ENCODE data around the gene RPS2.

RPS2 gene

DNA sequence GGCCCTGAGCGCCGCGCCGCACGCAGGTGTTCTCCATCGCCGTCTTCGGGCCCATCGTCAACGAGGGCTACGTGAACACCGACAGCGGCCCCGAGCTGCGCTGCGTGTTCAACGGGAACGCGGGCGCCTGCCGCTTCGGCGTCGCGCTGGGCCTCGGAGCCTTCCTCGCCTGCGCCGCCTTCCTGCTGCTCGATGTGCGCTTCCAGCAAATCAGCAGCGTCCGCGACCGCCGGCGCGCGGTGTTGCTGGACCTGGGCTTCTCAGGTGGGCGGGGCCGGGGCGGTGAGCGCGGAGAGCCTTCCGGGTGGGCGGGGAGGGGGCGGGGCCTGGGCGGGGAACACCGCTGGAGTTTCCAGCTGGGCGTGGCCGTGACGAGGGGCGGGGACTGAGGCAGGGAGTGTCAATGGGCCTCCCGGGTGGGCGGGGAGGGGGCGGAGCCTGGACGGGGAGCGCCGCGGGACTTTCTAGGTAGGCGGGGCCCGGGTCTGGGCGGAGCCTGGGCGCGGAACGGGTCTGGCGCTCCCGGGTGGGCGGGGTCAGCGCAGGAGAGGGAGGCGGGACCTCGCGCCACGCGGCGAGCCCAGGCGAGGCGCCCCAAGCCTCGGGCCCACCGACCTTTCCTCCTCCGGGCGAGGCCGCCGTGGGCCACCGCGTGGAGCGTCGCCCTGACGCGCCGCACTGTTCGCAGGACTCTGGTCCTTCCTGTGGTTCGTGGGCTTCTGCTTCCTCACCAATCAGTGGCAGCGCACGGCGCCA is 27.5 kb upstream of the RPS2 start:
- peak; percentile 100 for DNase-seq (ENCODE audit: low spot score)
- TF ChIP-seq, protein P1, sequence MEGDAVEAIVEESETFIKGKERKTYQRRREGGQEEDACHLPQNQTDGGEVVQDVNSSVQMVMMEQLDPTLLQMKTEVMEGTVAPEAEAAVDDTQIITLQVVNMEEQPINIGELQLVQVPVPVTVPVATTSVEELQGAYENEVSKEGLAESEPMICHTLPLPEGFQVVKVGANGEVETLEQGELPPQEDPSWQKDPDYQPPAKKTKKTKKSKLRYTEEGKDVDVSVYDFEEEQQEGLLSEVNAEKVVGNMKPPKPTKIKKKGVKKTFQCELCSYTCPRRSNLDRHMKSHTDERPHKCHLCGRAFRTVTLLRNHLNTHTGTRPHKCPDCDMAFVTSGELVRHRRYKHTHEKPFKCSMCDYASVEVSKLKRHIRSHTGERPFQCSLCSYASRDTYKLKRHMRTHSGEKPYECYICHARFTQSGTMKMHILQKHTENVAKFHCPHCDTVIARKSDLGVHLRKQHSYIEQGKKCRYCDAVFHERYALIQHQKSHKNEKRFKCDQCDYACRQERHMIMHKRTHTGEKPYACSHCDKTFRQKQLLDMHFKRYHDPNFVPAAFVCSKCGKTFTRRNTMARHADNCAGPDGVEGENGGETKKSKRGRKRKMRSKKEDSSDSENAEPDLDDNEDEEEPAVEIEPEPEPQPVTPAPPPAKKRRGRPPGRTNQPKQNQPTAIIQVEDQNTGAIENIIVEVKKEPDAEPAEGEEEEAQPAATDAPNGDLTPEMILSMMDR (IDR thresholded peaks at IDR 0.05; ENCODE audit: extremely low read depth, insufficient read depth, missing control alignments) = no peak
- in situ Hi-C loops (cut with MboI; ENCODE audit: low pct_unique_long_range_greater_than_20kb, low sequenced_read_pairs, unreplicated experiment) = no loop called here

DNA sequence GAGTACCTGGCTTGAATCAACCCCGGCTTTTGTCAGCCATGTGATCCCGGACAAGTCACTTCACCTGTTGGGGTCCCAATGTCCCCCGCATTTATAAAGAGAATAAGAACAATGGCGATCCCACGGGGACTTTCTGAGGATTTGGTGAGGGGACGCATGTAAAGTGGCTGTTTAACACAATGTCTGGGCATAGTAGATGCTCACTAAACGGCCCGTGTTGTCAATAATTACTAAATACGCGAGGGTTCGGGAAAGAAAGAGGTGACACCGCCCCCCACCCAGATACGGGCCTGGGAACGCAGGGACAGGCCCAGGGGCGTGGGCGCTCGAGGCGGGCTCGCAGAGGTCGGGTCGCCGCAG is 26.9 kb upstream of the RPS2 start:
- TF ChIP-seq, protein P1 (IDR thresholded peaks at IDR 0.05; ENCODE audit: extremely low read depth, insufficient read depth, missing control alignments) = no peak
- in situ Hi-C loops (cut with MboI; ENCODE audit: low pct_unique_long_range_greater_than_20kb, low sequenced_read_pairs, unreplicated experiment) = no loop called here
- no peak for DNase-seq (ENCODE audit: low spot score)

DNA sequence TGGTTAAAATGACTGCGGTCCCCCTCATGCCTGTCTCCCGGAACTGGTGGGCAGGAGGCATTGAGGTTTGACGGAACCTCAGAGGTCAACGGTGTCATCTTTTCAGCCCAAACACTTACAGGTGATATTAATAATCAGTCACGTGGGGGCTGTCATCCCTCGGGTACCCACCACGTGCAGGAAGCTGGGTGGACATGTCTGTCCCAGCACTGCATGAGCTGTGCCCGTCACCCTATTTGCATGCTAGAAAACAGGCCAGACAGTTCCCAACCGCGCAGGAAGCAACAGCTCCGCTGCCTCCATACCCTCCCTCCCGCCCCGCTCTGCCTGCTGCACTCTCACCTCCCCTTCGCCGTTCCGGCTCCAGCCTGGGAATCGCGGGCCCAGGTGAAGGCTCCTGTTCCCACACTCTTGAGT is 26.5 kb upstream of the RPS2 start:
- in situ Hi-C loops (cut with MboI; ENCODE audit: low pct_unique_long_range_greater_than_20kb, low sequenced_read_pairs, unreplicated experiment) = no loop called here
- DNase-seq (ENCODE audit: low spot score) = peak; percentile 78
- TF ChIP-seq, protein P1 (IDR thresholded peaks at IDR 0.05; ENCODE audit: extremely low read depth, insufficient read depth, missing control alignments) = no peak

DNA sequence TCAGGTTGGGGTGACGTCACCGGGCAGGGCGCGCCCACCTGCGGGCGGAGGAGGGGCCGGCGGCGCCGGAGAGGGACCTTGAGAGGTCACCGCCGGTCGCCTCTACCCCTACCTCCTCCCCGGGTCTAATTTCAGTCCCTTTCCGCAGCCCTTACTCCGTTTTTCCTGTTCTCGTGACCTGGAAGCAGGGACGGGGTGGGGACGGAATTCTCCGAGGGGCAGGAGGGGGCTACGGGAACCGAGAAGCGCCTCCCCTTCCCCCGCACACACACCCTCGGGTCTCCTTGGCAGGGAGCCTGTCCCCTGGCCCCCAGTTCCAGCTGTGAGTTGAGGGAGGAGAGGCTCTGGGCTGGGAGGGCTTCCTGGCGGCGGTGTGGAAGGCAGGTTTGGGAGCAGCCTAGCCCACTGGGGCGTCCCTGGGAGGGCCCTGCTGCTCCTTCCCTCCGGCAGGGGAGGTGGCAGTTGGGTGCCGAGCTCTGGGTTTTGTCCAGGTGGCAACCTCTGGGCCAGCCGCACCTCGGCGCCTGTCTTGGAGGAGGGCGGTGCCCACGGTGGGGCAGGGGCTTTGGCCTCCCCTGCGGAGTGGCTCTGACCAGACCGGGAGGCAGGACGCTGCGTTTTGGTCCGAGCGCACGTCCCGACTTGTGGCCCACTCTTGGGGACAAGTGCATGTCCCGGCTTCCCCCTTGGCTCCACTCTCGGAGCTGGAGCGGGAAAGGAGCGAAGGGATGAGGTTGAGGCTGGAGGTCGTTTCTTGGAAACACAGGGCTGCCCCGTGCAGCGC is 25.9 kb upstream of the RPS2 start:
- TF ChIP-seq, protein P1 (IDR thresholded peaks at IDR 0.05; ENCODE audit: extremely low read depth, insufficient read depth, missing control alignments) = no peak
- DNase-seq (ENCODE audit: low spot score) = peak; percentile 61
- in situ Hi-C loops (cut with MboI; ENCODE audit: low pct_unique_long_range_greater_than_20kb, low sequenced_read_pairs, unreplicated experiment) = no loop called here

DNA sequence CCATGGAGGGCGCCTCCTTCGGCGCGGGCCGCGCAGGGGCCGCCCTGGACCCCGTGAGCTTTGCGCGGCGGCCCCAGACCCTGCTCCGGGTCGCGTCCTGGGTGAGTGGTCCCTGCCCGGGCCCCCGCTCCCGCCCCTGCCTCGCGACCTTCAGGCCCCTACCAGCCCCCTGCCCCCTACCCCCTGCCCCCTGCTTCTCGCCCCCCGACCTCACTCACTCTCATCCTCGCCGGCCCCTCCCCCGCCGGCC is 25.4 kb upstream of the RPS2 start:
- TF ChIP-seq, protein P1 (IDR thresholded peaks at IDR 0.05; ENCODE audit: extremely low read depth, insufficient read depth, missing control alignments) = no peak
- DNase-seq (ENCODE audit: low spot score) = no peak
- in situ Hi-C loops (cut with MboI; ENCODE audit: low pct_unique_long_range_greater_than_20kb, low sequenced_read_pairs, unreplicated experiment) = no loop called here

DNA sequence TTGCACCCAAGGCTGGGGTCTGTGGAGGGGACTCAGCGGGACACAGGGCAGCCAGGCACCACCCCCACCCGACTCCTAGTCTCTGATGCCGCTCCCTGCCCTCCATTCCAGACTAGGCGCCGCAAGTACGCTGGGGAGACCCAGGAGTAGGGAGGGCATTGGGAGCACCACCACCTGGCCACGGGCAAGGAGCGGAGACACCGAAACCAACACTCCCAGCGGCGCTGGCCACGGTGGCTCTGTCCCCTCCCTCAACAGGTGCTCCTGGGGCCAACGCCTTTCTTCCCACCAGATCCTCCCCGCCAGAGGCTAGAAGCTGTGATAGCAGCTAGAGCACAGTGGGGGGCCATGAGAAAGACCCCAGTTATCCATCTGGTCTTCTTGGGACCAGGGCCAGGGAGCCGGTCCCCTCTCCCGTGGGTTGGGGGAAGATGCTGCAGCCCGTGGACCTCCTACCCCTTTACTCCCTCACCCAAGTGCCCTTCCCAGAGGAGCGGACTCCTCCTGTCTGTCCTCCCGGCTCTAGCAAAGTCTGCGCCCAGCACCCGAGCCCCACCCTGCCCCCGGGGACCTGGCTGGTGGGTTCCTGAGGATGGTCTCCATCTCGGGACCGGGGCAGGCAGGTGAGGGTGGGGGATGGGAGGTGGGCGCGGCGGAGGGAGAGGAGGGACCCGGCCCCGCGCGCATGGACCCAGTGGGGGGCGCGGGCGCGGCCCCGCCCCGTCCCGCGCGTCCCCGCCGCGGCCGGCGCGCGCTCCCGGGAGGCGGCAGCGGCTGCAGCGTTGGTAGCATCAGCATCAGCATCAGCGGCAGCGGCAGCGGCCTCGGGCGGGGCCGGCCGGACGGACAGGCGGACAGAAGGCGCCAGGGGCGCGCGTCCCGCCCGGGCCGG is 24.8 kb upstream of the RPS2 start, which contains the start of gene SYNGR3:
Gene SYNGR3 (plus strand): TSS at position 762 of the 892 bp plus-strand sequence. CDS start 133 bp downstream, outside the sequence.
- TF ChIP-seq, protein P1 (IDR thresholded peaks at IDR 0.05; ENCODE audit: extremely low read depth, insufficient read depth, missing control alignments) = no peak
- in situ Hi-C loops (cut with MboI; ENCODE audit: low pct_unique_long_range_greater_than_20kb, low sequenced_read_pairs, unreplicated experiment) = no loop called here

More for the DNA sequence above, 24.8 kb upstream of the RPS2 start, which contains the start of gene SYNGR3:
- DNase-seq (ENCODE audit: low spot score) = peak; percentile 70

All from GM13977 (cell line).